Activated CD4-positive, alpha-beta T cell treated with anti-CD3 and anti-CD28 coated beads, Interleukin-2, amount 10 ng/mL, durations not matched to agents 7 days and 5 days (primary cell): ENCODE results near the gene PKDREJ. TPM values are rescaled to one million over a fixed set of nuclear protein-coding genes. Genes with fewer than 3 reads are reported as not detected.
A peak's percentile ranks its signal among the peaks of the same experiment; 100 is the strongest.
"Not testable (repeated sequence)": the region's sequence is repeated elsewhere in the genome, so short reads cannot be mapped to it uniquely, and the experiment has no call there.

Source experiments
- CTCF ChIA-PET: fragments of 350-600 bp; sonication (Branson Sonifier 250); formaldehyde crosslinking; loops from one replicate; lab custom pipeline; 2021; ENCODE audit warnings: antibody characterized with exemption; lab: Charles Lee
- POLR2A ChIA-PET: fragments of 350-600 bp; sonication (Branson Sonifier 250); formaldehyde crosslinking; loops from one replicate; lab custom pipeline; 2021; ENCODE audit warnings: antibody characterized with exemption; lab: Charles Lee
- DNase-seq: peaks from one replicate; pipeline ENCODE4 v3.0.0-alpha.2; 2020
- H3K27ac Mint-ChIP-seq: one replicate; pipeline ENCODE4 v1.8.0; 2021; ENCODE audit warnings: mild to moderate bottlenecking, moderate library complexity, mixed read lengths
- H3K27me3 Mint-ChIP-seq: one replicate; pipeline ENCODE4 v1.8.0; 2021; ENCODE audit warnings: mixed read lengths
- H3K36me3 Mint-ChIP-seq: one replicate; pipeline ENCODE4 v1.8.0; 2021; ENCODE audit warnings: low read depth, mixed read lengths
- H3K4me1 Mint-ChIP-seq: one replicate; pipeline ENCODE4 v1.8.0; 2021; ENCODE audit warnings: mixed read lengths
- H3K4me3 Mint-ChIP-seq: one replicate; pipeline ENCODE4 v1.8.0; 2021; ENCODE audit warnings: mild to moderate bottlenecking, moderate library complexity, mixed read lengths
- H3K9me3 Mint-ChIP-seq: one replicate; pipeline ENCODE4 v1.8.0; 2021; ENCODE audit warnings: mixed read lengths
- total RNA-seq, 2 experiments: library from RNA; stranded (reverse); gene quantifications; one replicate each; pipeline ENCODE4 v1.2.3, GENCODE V29; 2021

The PKDREJ gene
- total RNA-seq = not detected

- Mint-ChIP-seq H3K36me3 (peaks cover 24% of the 10 kb centered on the region), H3K27ac (no peak within 1 kb of the TSS), H3K4me1 (peaks cover 12% of the 10 kb centered on the region), H3K27me3 (peaks cover 81% of the 10 kb centered on the region), H3K4me3 (no peak within 1 kb of the TSS), H3K9me3 (peaks cover 30% of the 10 kb centered on the region)
- POLR2A ChIA-PET = no interaction called here
- no peak for DNase-seq
- CTCF ChIA-PET = interaction anchor here (0.6 kb wide), 1 partner anchor 40 kb away, joined by 3 read pairs; no protein-coding TSS in a partner anchor
These were observed at the start of gene PKDREJ for GRCh38 chr22:46263216-46263590. Gene PKDREJ, minus strand, starts transcription at chr22:46263343. Its CDS starts 21 bp downstream, at chr22:46263322.

- not testable (repeated sequence) for H3K27ac Mint-ChIP-seq, DNase-seq, H3K9me3 Mint-ChIP-seq, H3K27me3 Mint-ChIP-seq, H3K4me3 Mint-ChIP-seq, H3K4me1 Mint-ChIP-seq
- POLR2A ChIA-PET = interaction anchor here (0.6 kb wide), 1 partner anchor 513 kb away, joined by 3 read pairs; no protein-coding TSS in a partner anchor
- CTCF ChIA-PET = interaction anchor here (1.3 to 2.1 kb wide), 3 partner anchors 191 to 279 kb away, joined by 3 to 8 read pairs (median 6); no protein-coding TSS in a partner anchor
- H3K36me3 Mint-ChIP-seq = peaks cover 68% of the 10 kb centered on the region
These were observed 49.7 kb upstream of the PKDREJ start for GRCh38 chr22:46312848-46313247.

- CTCF ChIA-PET = interaction anchor here (1.3 to 2.1 kb wide), 3 partner anchors 191 to 278 kb away, joined by 3 to 8 read pairs (median 6); no protein-coding TSS in a partner anchor
- H3K9me3 Mint-ChIP-seq = no peaks in the 10 kb centered on the region
- H3K36me3 Mint-ChIP-seq = peaks cover 63% of the 10 kb centered on the region
- no peak overlapping the region for H3K27ac Mint-ChIP-seq
- H3K4me3 Mint-ChIP-seq = no peak overlapping the region
- POLR2A ChIA-PET = interaction anchor here (0.7 kb wide), 1 partner anchor 117 kb away, joined by 3 read pairs; no protein-coding TSS in a partner anchor
- DNase-seq = no peak
- no peaks in the 10 kb centered on the region for H3K27me3 Mint-ChIP-seq
- H3K4me1 Mint-ChIP-seq = peaks cover 10% of the 10 kb centered on the region
These were observed 48.9 kb upstream of the PKDREJ start for GRCh38 chr22:46312056-46312455.

GRCh38 chr22:46309526-46310085 lies 46.5 kb upstream of the PKDREJ start:
- H3K27me3 Mint-ChIP-seq = no peaks in the 10 kb centered on the region
- ChIA-PET POLR2A (no interaction called here), CTCF (interaction anchor here (0.5 to 1.2 kb wide), 2 partner anchors 187 to 1635 kb away, joined by 3 to 4 read pairs; no protein-coding TSS in a partner anchor)
- no peak for DNase-seq
- H3K4me3 Mint-ChIP-seq = no peak overlapping the region
- no peaks in the 10 kb centered on the region for H3K9me3 Mint-ChIP-seq
- H3K4me1 Mint-ChIP-seq = peaks cover 14% of the 10 kb centered on the region
- H3K36me3 Mint-ChIP-seq = peaks cover 56% of the 10 kb centered on the region
- H3K27ac Mint-ChIP-seq = no peak overlapping the region

GRCh38 chr22:46308283-46308988 lies 45.3 kb upstream of the PKDREJ start:
- no peak for DNase-seq
- Mint-ChIP-seq H3K36me3 (peaks cover 58% of the 10 kb centered on the region), H3K9me3 (no peaks in the 10 kb centered on the region), H3K4me3 (no peak overlapping the region), H3K4me1 (peaks cover 24% of the 10 kb centered on the region), H3K27me3 (no peaks in the 10 kb centered on the region), H3K27ac (no peak overlapping the region)
- ChIA-PET CTCF (interaction anchor here (2.1 kb wide), 1 partner anchor 192 kb away, joined by 6 read pairs; no protein-coding TSS in a partner anchor), POLR2A (no interaction called here)

GRCh38 chr22:46303347-46303965 lies 40.3 kb upstream of the PKDREJ start:
- Mint-ChIP-seq H3K4me3 (no peak overlapping the region), H3K27me3 (no peaks in the 10 kb centered on the region), H3K9me3 (no peaks in the 10 kb centered on the region), H3K4me1 (peaks cover 52% of the 10 kb centered on the region), H3K36me3 (peaks cover 62% of the 10 kb centered on the region), H3K27ac (peak overlapping the region; percentile 65)
- ChIA-PET POLR2A (no interaction called here), CTCF (interaction anchor here (0.6 to 0.8 kb wide), 2 partner anchors 43 to 302 kb away, joined by 3 to 5 read pairs; no protein-coding TSS in a partner anchor)
- no peak for DNase-seq

GRCh38 chr22:46300491-46300890 lies 37.3 kb upstream of the PKDREJ start:
- H3K4me3 Mint-ChIP-seq = no peak overlapping the region
- no peaks in the 10 kb centered on the region for H3K27me3 Mint-ChIP-seq
- no peak for DNase-seq
- ChIA-PET POLR2A (no interaction called here), CTCF (interaction anchor here (1.2 kb wide), 1 partner anchor 144 kb away, joined by 3 read pairs; no protein-coding TSS in a partner anchor)
- H3K4me1 Mint-ChIP-seq = peaks cover 67% of the 10 kb centered on the region
- no peak overlapping the region for H3K27ac Mint-ChIP-seq
- peaks cover 59% of the 10 kb centered on the region for H3K36me3 Mint-ChIP-seq
- H3K9me3 Mint-ChIP-seq = no peaks in the 10 kb centered on the region

- no peaks in the 10 kb centered on the region for H3K9me3 Mint-ChIP-seq
- H3K36me3 Mint-ChIP-seq = peaks cover 52% of the 10 kb centered on the region
- DNase-seq = no peak
- H3K4me3 Mint-ChIP-seq = peak overlapping the region; percentile 82
- ChIA-PET CTCF (interaction anchor here (0.8 to 1.2 kb wide), 3 partner anchors 16 to 143 kb away, joined by 3 to 6 read pairs (median 4); no protein-coding TSS in a partner anchor), POLR2A (no interaction called here)
- peaks cover 74% of the 10 kb centered on the region for H3K4me1 Mint-ChIP-seq
- H3K27me3 Mint-ChIP-seq = no peaks in the 10 kb centered on the region
- H3K27ac Mint-ChIP-seq = no peak overlapping the region
These were observed 36.0 kb upstream of the PKDREJ start for GRCh38 chr22:46299101-46299500.

GRCh38 chr22:46297151-46297812 lies 34.1 kb upstream of the PKDREJ start:
- POLR2A ChIA-PET = interaction anchor here (0.6 kb wide), 1 partner anchor 74 kb away, joined by 3 read pairs; no protein-coding TSS in a partner anchor
- H3K4me3 Mint-ChIP-seq = peak overlapping the region; percentile 82
- peak; percentile 23 for DNase-seq
- no peaks in the 10 kb centered on the region for H3K27me3 Mint-ChIP-seq
- peaks cover 73% of the 10 kb centered on the region for H3K4me1 Mint-ChIP-seq
- CTCF ChIA-PET = interaction anchor here (1.5 to 1.8 kb wide), 2 partner anchors 154 to 175 kb away, joined by 3 to 9 read pairs; no protein-coding TSS in a partner anchor
- peak overlapping the region; percentile 88 for H3K27ac Mint-ChIP-seq
- H3K9me3 Mint-ChIP-seq = peaks cover 3% of the 10 kb centered on the region
- H3K36me3 Mint-ChIP-seq = peaks cover 48% of the 10 kb centered on the region

- ChIA-PET POLR2A (interaction anchor here (0.6 to 0.7 kb wide), 2 partner anchors 75 to 243 kb away, joined by 3 read pairs; no protein-coding TSS in a partner anchor), CTCF (interaction anchor here (0.5 to 1.8 kb wide), 5 partner anchors 11 to 520 kb away, joined by 3 to 9 read pairs (median 4); no protein-coding TSS in a partner anchor)
- no peaks in the 10 kb centered on the region for H3K27me3 Mint-ChIP-seq
- peak within 1 kb of the TSS; percentile 98 for H3K27ac Mint-ChIP-seq
- peak; percentile 99 for DNase-seq
- peaks cover 73% of the 10 kb centered on the region for H3K4me1 Mint-ChIP-seq
- H3K4me3 Mint-ChIP-seq = peak within 1 kb of the TSS; percentile 82
- H3K36me3 Mint-ChIP-seq = peaks cover 49% of the 10 kb centered on the region
- H3K9me3 Mint-ChIP-seq = peaks cover 5% of the 10 kb centered on the region
These were observed 33.4 kb upstream of the PKDREJ start, which contains the start of gene GTSE1 for GRCh38 chr22:46296257-46297150. Gene GTSE1, plus strand, starts transcription at chr22:46296870. Its CDS starts 531 bp downstream, at chr22:46297401.
